C4-2B (cell line): Measurements from ENCODE around the gene APH1B.

ENCODE experiments used
- CTCF ChIP-seq: fragments of 450-650 bp; conservative IDR thresholded peaks from 2 replicates; pipeline ENCODE4 v1.5.1; 2017; ENCODE audit warnings: mild to moderate bottlenecking
- ZFX ChIP-seq: fragments of 450-650 bp; IDR thresholded peaks from 2 replicates; pipeline ENCODE4 v1.6.1; 2017

GRCh38 chr15:63277038-63277892 lies at the start of gene APH1B:
- TF ChIP-seq CTCF (no peak; the same call in 1 of the 2 replicates), ZFX (0 out of 2 replicates have a peak, but pooled peaks have one; percentile 16)
